Esophagus squamous epithelium (tissue), 5 donors: ENCODE results near the gene PSD2. TPM values are rescaled to one million over a fixed set of nuclear protein-coding genes. Genes with fewer than 3 reads are reported as not detected.
A peak's percentile ranks its signal among the peaks of the same experiment; 100 is the strongest.

Experiments used
- DNase-seq: peaks from one replicate; lab custom pipeline; 2025; lab: John Stamatoyannopoulos, UW
- H3K27ac ChIP-seq, 4 donors: fragments of 200-600 bp; sonication (generic); one replicate each; pipeline ENCODE4 v1.5.1; 2016 to 2019; ENCODE audit warnings: mild to moderate bottlenecking in 1 of 4
- H3K27me3 ChIP-seq, 4 donors: fragments of 200-600 bp; sonication (generic); 1 replicate in 3 of 4; 2 replicates in 1 of 4; pipeline versions ENCODE4 v1.5.1 to v1.6.0; 2017 to 2021; ENCODE audit warnings: antibody characterized with exemption in 1 of 4
- H3K36me3 ChIP-seq, 3 donors: fragments of 200-600 bp; sonication (generic); one replicate each; pipeline ENCODE4 v1.5.1; 2016 to 2019
- H3K4me1 ChIP-seq, 3 donors: fragments of 200-600 bp; sonication (generic); one replicate each; pipeline ENCODE4 v1.5.1; 2017 to 2019
- H3K4me3 ChIP-seq, 4 donors: fragments of 200-600 bp; sonication (generic); 1 replicate in 3 of 4; 2 replicates in 1 of 4; pipeline ENCODE4 v1.5.1; 2016 to 2019; ENCODE audit warnings: mild to moderate bottlenecking in 2 of 4, moderate library complexity in 1 of 4
- H3K9me3 ChIP-seq, 3 donors: fragments of 200-600 bp; sonication (generic); one replicate each; pipeline ENCODE4 v1.5.1; 2016 to 2019
- POLR2A ChIP-seq, 4 donors: fragments of 450-650 bp; IDR thresholded peaks; one replicate each; pipeline ENCODE4 v1.6.1; 2017; ENCODE audit warnings: antibody characterized with exemption in 4 of 4, mild to moderate bottlenecking in 4 of 4, moderate library complexity in 3 of 4
- WGBS, 2 donors: methylation state at CpG; one replicate each; pipeline ENCODE4 v1.1.5; 2018; 5-methylcytosine and 5-hydroxymethylcytosine counted together
- intact Hi-C: fragments of 100-400 bp; cut with DNase I; formaldehyde crosslinking; loops from one replicate; pipeline ENCODE4 v1.15.0; 2022
- total RNA-seq, 4 donors: library from RNA; depleted of rRNA; stranded (reverse); fragments of >200 nt; gene quantifications; one replicate each; pipeline ENCODE4 v1.1.0, GENCODE V29; 2016
- TF ChIP-seq, protein P1 (sequence below), 6 experiments: fragments of 450-650 bp in 4 of 6; fragments of 200-600 bp in 2 of 6; sonication (generic) in 2 of 6; IDR thresholded peaks; one replicate each; pipeline ENCODE4 v1.5.1; 2016 to 2019; ENCODE audit warnings: antibody characterized with exemption in 6 of 6, mild to moderate bottlenecking in 4 of 6, moderate library complexity in 4 of 6
- donor health status: DM: yes; HTN: yes; CAD: no.

Gene PSD2
- total RNA-seq, 4 donors from 2014 or later: not detected

DNA sequence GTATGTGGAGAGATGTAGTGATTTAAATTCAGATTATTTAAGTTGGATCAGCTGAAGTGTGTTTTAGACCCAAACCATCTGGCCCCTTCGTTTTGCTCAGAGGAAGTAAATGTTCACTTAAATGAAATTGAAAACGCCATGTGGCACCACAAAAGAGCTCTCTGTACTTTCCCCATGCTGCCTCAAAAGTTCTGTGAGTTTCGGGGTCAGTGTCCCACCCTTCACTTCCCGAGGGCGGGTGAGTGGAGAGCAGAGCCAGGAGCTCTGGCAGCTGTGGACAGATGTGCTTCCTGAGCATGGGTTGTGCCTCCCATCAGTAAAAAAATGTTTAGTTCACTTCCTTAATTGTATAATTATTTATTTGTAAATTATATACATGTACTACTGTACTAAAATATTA is 48.4 kb downstream of the PSD2 start:
- no peak for DNase-seq

DNA sequence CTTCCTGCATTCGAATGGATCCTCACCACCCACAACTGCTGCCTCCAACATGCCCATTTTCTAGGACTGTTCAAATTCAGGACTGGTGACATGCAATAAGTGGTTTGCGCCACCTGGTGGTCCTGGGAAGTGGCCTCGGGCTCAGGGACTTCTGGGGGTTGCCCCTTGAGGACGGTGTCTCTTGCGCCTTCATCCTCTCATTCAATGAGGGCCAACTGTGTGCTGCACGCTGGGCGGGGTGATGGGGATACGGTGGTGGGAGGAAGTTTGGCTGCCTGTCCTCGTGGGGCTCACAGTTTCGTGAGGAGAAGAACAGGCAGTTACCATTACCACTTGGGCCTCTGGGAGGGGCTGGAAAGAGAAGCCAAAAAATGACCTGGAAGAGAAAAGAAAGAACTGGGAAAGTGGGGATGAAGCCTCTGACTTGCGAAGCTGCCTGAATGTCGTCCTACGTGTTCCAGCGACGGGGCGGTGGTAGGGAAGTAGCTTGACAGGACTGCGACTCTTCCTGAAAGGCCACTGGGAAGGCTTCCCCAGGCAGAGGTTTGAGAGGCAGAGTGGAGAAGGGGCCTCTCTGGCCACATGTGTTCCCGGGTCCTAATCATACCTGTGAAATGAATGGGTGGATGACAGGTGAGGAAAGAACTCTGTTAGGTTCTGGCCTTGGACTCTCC is 49.0 kb downstream of the PSD2 start:
- H3K4me3 ChIP-seq: no peak overlapping the region
- TF ChIP-seq POLR2A (IDR thresholded peaks at IDR 0.05): no peak
- TF ChIP-seq, protein P1, sequence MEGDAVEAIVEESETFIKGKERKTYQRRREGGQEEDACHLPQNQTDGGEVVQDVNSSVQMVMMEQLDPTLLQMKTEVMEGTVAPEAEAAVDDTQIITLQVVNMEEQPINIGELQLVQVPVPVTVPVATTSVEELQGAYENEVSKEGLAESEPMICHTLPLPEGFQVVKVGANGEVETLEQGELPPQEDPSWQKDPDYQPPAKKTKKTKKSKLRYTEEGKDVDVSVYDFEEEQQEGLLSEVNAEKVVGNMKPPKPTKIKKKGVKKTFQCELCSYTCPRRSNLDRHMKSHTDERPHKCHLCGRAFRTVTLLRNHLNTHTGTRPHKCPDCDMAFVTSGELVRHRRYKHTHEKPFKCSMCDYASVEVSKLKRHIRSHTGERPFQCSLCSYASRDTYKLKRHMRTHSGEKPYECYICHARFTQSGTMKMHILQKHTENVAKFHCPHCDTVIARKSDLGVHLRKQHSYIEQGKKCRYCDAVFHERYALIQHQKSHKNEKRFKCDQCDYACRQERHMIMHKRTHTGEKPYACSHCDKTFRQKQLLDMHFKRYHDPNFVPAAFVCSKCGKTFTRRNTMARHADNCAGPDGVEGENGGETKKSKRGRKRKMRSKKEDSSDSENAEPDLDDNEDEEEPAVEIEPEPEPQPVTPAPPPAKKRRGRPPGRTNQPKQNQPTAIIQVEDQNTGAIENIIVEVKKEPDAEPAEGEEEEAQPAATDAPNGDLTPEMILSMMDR (IDR thresholded peaks at IDR 0.05): peak; percentile 41 to 67 (median 56)
- peaks cover 0 to 17% (median 0%) of the 10 kb centered on the region in 3 donors for H3K4me1 ChIP-seq
- DNase-seq: no peak
- no peaks in the 10 kb centered on the region for H3K36me3 ChIP-seq
- H3K27me3 ChIP-seq: peaks cover 0 to 19% (median 0%) of the 10 kb centered on the region in 4 donors
- WGBS, 2 donors: 52 to 55% methylated on average over 14 of the region's 18 CpGs
- no peak overlapping the region for H3K27ac ChIP-seq
- no peaks in the 10 kb centered on the region for H3K9me3 ChIP-seq
- intact Hi-C loops: no loop called here

More for the DNA sequence above, 48.4 kb downstream of the PSD2 start:
- TF ChIP-seq, protein P1 (IDR thresholded peaks at IDR 0.05): no peak
- no peak for TF ChIP-seq POLR2A (IDR thresholded peaks at IDR 0.05)
- Histone ChIP-seq H3K36me3 (no peaks in the 10 kb centered on the region), H3K27me3 (peaks cover 0 to 19% (median 0%) of the 10 kb centered on the region in 4 donors), H3K9me3 (no peaks in the 10 kb centered on the region), H3K27ac (no peak overlapping the region), H3K4me1 (peaks cover 0 to 11% (median 0%) of the 10 kb centered on the region in 3 donors), H3K4me3 (no peak overlapping the region)
- 38 to 53% methylated on average over 5 of the region's 5 CpGs for WGBS, 2 donors
- intact Hi-C loops: no loop called here

DNA sequence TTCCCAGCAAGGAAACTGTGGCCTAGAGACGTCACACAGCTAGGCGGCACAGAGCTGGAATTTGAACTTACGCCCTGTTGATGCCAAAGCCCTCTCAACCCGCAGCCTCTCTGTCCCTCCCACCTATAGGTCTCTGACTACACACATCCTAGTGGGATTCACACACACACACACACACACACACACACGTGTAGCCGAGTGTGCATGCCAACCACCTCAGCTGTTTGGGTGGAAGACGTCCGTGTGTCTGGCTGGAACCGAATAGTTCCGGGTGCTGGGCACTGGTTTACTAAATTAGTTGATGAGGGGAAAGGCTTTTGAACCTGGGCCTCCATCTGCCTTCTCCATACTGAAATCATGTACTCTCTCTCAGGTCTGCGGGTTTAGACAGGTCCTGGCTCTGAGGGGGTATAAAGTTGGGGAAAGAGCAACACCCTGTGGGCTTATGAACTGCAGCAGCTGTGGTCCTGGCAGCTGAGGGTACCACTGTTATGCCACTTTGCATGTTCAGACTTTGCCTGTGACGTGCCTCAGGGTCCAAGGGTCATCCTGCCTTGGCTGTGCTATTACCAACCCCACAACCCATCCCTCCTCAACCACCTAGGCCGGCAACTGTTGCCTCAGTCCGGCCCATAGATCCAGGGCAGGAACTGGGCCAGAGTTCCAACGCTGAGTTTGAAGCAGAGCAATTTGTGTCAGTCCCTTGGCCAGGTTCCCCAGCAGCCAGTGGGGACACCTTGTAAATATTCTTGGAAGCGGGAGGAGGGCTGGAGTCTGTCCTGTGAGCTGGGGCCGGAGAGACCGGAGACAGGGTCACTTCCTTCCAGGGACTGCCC is 50.5 kb downstream of the PSD2 start:
- DNase-seq: no peak
- H3K4me3 ChIP-seq: no peak overlapping the region
- H3K9me3 ChIP-seq: no peaks in the 10 kb centered on the region
- peaks cover 0 to 29% (median 0%) of the 10 kb centered on the region in 3 donors for H3K4me1 ChIP-seq
- TF ChIP-seq, protein P1 (IDR thresholded peaks at IDR 0.05): no peak
- TF ChIP-seq POLR2A (IDR thresholded peaks at IDR 0.05): no peak
- no peak overlapping the region for H3K27ac ChIP-seq
- WGBS, 2 donors: 49 to 76% methylated on average over 10 to 13 of the region's 18 CpGs
- H3K27me3 ChIP-seq: peaks cover 0 to 19% (median 0%) of the 10 kb centered on the region in 4 donors
- H3K36me3 ChIP-seq: no peaks in the 10 kb centered on the region
- intact Hi-C loops: no loop called here

DNA sequence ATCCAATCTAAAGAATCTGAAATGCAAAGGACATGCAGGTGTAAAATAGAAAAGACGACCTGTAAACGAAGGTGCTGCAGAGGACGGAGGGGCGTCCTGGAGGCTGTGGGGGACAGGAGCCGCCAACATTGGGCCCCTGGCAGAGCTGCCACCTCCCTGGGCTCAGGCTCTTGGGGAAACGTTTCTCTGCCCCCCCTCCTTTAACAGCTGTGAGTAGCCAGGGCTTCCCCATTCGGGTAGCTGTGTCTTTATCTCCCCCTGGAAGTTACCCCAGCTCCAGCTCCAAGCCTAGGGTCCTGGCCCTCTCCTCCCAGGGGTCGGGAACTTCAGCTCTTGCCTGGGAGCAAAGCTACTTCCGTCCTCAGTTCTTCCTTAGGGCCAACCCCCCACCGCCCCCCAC is 51.5 kb downstream of the PSD2 start:
- no peaks in the 10 kb centered on the region for H3K36me3 ChIP-seq
- WGBS, 2 donors: 63 to 69% methylated on average over 6 to 9 of the region's 10 CpGs
- intact Hi-C loops: no loop called here
- no peak overlapping the region for H3K4me3 ChIP-seq
- H3K4me1 ChIP-seq: peaks cover 0 to 29% (median 0%) of the 10 kb centered on the region in 3 donors
- H3K9me3 ChIP-seq: no peaks in the 10 kb centered on the region
- peaks cover 0 to 19% (median 0%) of the 10 kb centered on the region in 4 donors for H3K27me3 ChIP-seq
- no peak for TF ChIP-seq POLR2A (IDR thresholded peaks at IDR 0.05)
- TF ChIP-seq, protein P1 (IDR thresholded peaks at IDR 0.05): no peak
- no peak for DNase-seq
- no peak overlapping the region for H3K27ac ChIP-seq
